ENCODE measurements around the gene MIS18A.
A peak's percentile ranks its signal among the peaks of the same experiment; 100 is the strongest.

The MIS18A gene, protein sequence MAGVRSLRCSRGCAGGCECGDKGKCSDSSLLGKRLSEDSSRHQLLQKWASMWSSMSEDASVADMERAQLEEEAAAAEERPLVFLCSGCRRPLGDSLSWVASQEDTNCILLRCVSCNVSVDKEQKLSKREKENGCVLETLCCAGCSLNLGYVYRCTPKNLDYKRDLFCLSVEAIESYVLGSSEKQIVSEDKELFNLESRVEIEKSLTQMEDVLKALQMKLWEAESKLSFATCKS

DNA sequence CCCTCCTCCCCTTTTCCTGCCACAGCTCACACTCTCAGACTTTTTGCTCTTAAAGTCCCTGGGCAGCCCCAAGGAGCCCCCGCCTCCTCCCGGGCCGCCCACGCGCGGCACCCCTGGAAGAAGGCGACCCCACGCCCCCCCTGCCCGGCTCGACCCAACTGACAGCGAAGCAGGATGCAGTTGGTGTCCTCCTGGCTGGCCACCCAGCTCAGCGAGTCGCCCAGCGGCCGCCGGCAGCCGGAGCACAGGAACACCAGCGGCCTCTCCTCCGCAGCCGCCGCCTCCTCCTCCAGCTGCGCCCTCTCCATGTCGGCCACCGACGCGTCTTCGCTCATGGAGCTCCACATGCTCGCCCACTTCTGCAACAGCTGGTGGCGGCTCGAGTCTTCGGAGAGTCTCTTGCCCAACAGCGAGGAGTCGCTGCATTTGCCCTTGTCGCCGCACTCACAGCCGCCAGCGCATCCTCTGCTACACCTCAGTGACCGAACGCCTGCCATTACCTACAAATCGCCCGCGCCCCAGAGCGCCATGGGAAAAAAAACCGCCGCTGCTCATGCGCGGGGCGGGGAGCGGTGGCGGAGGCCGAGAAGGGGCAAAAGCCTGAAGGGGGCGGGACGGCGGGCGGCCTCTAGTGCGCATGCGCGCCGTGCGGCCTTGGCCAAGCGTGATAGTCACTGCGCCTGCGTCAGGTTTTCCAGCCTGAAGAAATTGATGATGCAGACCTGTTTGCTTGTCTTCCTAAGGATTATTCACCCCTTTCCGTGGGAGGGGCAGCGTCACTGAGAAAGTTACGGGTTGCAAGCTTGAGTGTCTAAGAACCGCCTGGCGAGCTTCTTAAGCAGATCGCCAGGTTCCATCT, at the start of gene MIS18A:
Gene MIS18A, minus strand, starts transcription at position 532 of the 859 bp plus-strand sequence. Its CDS starts 35 bp downstream, at position 497.
- H2AFZ ChIP-seq: peak within 1 kb of the TSS; percentile 83
- H3K9me3 ChIP-seq (ENCODE audit: control insufficient read depth, low read length): no peaks in the 10 kb centered on the region
- no peaks in the 10 kb centered on the region for H3K36me3 ChIP-seq (ENCODE audit: control insufficient read depth, insufficient read depth, low read length)
- peak within 1 kb of the TSS; percentile 56 for H3K27ac ChIP-seq
- no peaks in the 10 kb centered on the region for H3K27me3 ChIP-seq (ENCODE audit: control insufficient read depth, insufficient read depth, low read length)
- H3K4me2 ChIP-seq (ENCODE audit: low read length): peak within 1 kb of the TSS; percentile 87
- H3K4me3 ChIP-seq (ENCODE audit: low read depth, low read length): peak within 1 kb of the TSS; percentile 81
- H3K4me1 ChIP-seq: peaks cover 5% of the 10 kb centered on the region
- no peaks in the 10 kb centered on the region for H3K79me2 ChIP-seq
- TF ChIP-seq, protein P1, sequence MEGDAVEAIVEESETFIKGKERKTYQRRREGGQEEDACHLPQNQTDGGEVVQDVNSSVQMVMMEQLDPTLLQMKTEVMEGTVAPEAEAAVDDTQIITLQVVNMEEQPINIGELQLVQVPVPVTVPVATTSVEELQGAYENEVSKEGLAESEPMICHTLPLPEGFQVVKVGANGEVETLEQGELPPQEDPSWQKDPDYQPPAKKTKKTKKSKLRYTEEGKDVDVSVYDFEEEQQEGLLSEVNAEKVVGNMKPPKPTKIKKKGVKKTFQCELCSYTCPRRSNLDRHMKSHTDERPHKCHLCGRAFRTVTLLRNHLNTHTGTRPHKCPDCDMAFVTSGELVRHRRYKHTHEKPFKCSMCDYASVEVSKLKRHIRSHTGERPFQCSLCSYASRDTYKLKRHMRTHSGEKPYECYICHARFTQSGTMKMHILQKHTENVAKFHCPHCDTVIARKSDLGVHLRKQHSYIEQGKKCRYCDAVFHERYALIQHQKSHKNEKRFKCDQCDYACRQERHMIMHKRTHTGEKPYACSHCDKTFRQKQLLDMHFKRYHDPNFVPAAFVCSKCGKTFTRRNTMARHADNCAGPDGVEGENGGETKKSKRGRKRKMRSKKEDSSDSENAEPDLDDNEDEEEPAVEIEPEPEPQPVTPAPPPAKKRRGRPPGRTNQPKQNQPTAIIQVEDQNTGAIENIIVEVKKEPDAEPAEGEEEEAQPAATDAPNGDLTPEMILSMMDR (IDR thresholded peaks at IDR 0.05): no peak
- H3K9ac ChIP-seq: no peak within 1 kb of the TSS

DNA sequence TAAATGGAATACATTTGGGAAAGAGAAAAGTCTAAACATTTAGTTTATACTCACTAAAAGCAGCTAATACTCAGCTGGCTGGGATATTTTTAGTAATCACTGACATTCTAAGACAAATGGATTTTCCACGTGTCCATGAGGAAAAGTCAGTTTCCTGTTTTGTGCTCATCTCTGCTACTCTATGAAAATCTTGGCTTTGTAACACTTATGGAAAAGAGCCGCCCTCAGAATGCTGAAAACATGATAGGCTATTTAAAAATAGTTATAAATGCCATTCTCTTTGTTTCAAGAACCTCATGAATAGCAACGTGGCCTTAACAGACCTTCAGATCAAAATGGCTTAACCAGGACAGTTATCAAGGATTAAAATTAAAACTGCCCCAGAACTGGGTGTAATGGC, 49.7 kb upstream of the MIS18A start:
- Histone ChIP-seq H3K9me3 (ENCODE audit: control insufficient read depth, low read length) (no peaks in the 10 kb centered on the region), H3K36me3 (ENCODE audit: control insufficient read depth, insufficient read depth, low read length) (no peaks in the 10 kb centered on the region), H3K9ac (no peak overlapping the region), H3K79me2 (no peaks in the 10 kb centered on the region), H3K4me3 (ENCODE audit: low read depth, low read length) (no peak overlapping the region), H2AFZ (no peak overlapping the region), H3K4me2 (ENCODE audit: low read length) (no peak overlapping the region), H3K4me1 (no peaks in the 10 kb centered on the region), H3K27ac (peak overlapping the region; percentile 63), H3K27me3 (ENCODE audit: control insufficient read depth, insufficient read depth, low read length) (no peaks in the 10 kb centered on the region)
- TF ChIP-seq, protein P1 (IDR thresholded peaks at IDR 0.05): no peak

DNA sequence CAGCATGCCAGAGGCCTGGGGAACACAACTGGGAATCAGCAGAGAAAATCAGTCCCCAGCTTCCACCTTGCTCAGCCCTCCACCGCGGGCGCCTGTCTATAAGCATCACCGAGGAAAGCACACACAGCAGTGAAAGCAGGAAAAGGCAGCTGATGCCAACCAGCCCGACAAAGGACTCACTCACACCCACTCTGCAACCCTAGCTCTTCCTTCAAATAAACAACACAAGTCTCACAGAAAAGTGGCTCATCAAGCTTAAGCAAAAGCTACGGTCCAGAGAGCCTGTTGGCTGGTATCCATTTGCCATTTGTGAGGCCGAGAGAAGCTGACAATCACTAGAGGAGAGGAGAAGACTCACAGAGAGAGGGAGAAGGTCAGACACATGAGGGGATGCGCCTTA, 46.9 kb upstream of the MIS18A start:
- no peaks in the 10 kb centered on the region for H3K79me2 ChIP-seq
- no peak overlapping the region for H3K4me3 ChIP-seq (ENCODE audit: low read depth, low read length)
- H3K27me3 ChIP-seq (ENCODE audit: control insufficient read depth, insufficient read depth, low read length): no peaks in the 10 kb centered on the region
- no peak overlapping the region for H2AFZ ChIP-seq
- H3K9ac ChIP-seq: no peak overlapping the region
- H3K9me3 ChIP-seq (ENCODE audit: control insufficient read depth, low read length): no peaks in the 10 kb centered on the region
- no peaks in the 10 kb centered on the region for H3K4me1 ChIP-seq
- H3K27ac ChIP-seq: peak overlapping the region; percentile 24
- H3K36me3 ChIP-seq (ENCODE audit: control insufficient read depth, insufficient read depth, low read length): no peaks in the 10 kb centered on the region
- TF ChIP-seq, protein P1 (IDR thresholded peaks at IDR 0.05): no peak
- H3K4me2 ChIP-seq (ENCODE audit: low read length): peak overlapping the region; percentile 10

DNA sequence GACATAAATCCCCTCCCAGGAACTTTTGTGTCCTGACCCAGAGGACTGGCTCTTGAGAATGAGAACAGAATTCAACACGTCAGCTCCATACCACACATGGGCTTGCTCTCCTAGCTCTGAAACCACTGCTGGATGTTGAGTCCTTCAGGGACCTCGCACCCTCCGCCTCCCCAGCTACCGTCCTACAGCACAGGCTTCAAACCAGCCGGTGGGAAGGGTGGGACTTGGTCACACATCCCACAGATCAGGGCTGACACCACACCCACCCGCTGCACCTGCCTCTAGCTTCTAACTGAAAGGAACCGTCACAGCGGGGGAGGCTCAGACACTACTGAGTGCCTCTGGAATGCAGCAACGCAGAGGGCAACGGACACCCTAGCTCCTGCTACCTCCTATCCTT, 43.8 kb upstream of the MIS18A start:
- H3K4me3 ChIP-seq (ENCODE audit: low read depth, low read length): no peak overlapping the region
- no peaks in the 10 kb centered on the region for H3K36me3 ChIP-seq (ENCODE audit: control insufficient read depth, insufficient read depth, low read length)
- H3K27me3 ChIP-seq (ENCODE audit: control insufficient read depth, insufficient read depth, low read length): no peaks in the 10 kb centered on the region
- H3K9me3 ChIP-seq (ENCODE audit: control insufficient read depth, low read length): no peaks in the 10 kb centered on the region
- no peaks in the 10 kb centered on the region for H3K4me1 ChIP-seq
- H2AFZ ChIP-seq: no peak overlapping the region
- H3K27ac ChIP-seq: no peak overlapping the region
- no peaks in the 10 kb centered on the region for H3K79me2 ChIP-seq
- TF ChIP-seq, protein P1 (IDR thresholded peaks at IDR 0.05): no peak
- H3K4me2 ChIP-seq (ENCODE audit: low read length): no peak overlapping the region
- H3K9ac ChIP-seq: no peak overlapping the region

Data from parathyroid adenoma (tissue), 2 donors.